Lower lobe of right lung (tissue), 2 donors: ENCODE measurements around the gene TMEM245. TPM values are rescaled to one million over a fixed set of nuclear protein-coding genes. Genes with fewer than 3 reads are reported as not detected.

Experiments
- ATAC-seq, 2 donors: fragments of 200-7000 bp; cut with Tn5 transposase; one replicate each; pipeline ENCODE4 v1.9.1; 2020 to 2022; ENCODE audit warnings: mild to moderate bottlenecking in 2 of 2, moderate library complexity in 2 of 2
- DNase-seq: peaks from one replicate; pipeline ENCODE4 v3.0.0-alpha.2; 2020
- H3K27ac ChIP-seq: fragments of 200-600 bp; one replicate; pipeline ENCODE4 v1.8.0; 2022
- H3K27me3 ChIP-seq: fragments of 200-600 bp; one replicate; pipeline ENCODE4 v1.8.0; 2022; ENCODE audit warnings: low read depth
- H3K36me3 ChIP-seq: fragments of 200-600 bp; one replicate; pipeline ENCODE4 v1.8.0; 2022; ENCODE audit warnings: mild to moderate bottlenecking
- H3K4me1 ChIP-seq: fragments of 200-600 bp; one replicate; pipeline ENCODE4 v1.8.0; 2022
- H3K4me3 ChIP-seq: fragments of 200-600 bp; one replicate; pipeline ENCODE4 v1.8.0; 2022; ENCODE audit warnings: mild to moderate bottlenecking
- H3K9me3 ChIP-seq: fragments of 200-600 bp; one replicate; pipeline ENCODE4 v1.8.0; 2022
- intact Hi-C: fragments of 100-400 bp; cut with DNase I; formaldehyde crosslinking; loops from one replicate; pipeline ENCODE4 v1.11.0; 2022
- total RNA-seq: library from RNA; stranded (reverse); fragmentation: NEBNext Ultra II Directional; extraction: Animal tissue kit (Norgen Biotek cat#: 25700); gene quantifications from one replicate; pipeline ENCODE4 v1.2.1, GENCODE V29; 2021
- TF ChIP-seq, protein P1 (sequence below): fragments of 200-600 bp; IDR thresholded peaks from one replicate; pipeline ENCODE4 v1.8.0; 2022; ENCODE audit warnings: antibody characterized with exemption, mild to moderate bottlenecking
- donor health status: DM: no; HTN: yes; CAD: no; lungs with severe emphysema.

TMEM245 gene
- total RNA-seq, 1 donor from 2014 or later, result 85.7 TPM

DNA sequence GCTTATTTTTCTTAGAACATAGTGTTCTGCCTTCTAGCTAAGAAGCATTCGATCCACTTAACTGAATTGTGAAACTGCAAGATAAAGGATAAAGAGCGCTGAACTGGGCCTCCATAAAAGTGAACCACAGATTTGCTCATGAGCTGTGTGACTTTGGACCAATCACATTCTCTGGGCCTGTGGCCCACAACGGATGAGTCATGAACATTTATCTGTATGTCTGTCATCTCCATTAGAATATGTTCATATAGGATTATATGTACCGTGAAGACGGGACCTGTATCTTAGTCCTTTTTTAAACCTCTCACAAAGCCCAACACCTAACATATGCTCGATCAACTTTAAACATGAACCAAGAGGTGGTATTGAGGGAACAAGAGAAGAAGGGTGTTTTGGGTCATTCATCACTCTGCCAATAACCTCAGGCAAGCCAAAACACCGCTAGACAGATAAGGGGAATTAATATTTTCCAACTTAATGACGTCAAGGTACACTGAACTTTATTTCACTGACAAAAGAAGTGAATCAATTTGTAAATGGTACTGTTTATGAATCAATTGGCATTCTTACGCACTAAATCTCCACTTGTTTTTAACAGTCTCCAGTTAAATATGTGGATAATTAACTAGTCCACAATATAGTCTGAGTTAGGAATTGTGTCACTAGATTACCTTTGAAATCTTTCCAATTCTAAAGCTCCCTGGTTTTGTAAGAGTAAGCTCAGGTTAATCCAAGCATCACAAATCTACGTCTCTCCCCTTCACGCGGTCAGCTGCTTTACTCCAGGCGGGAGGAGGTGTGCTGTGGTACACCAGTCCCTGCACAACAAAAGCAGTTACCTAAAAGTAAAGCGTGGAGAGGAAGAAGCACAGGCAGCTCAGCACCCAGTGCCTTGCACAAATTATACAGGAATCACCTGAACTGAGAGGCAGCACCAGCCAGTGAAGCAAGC is 1.6 kb downstream of the TMEM245 start:
- Histone ChIP-seq H3K36me3 (no peaks in the 10 kb centered on the region), H3K9me3 (no peaks in the 10 kb centered on the region), H3K4me3 (peak overlapping the region; percentile 89), H3K4me1 (peaks cover 55% of the 10 kb centered on the region), H3K27ac (peak overlapping the region; percentile 91), H3K27me3 (no peaks in the 10 kb centered on the region)
- ATAC-seq (peak in 1 of 2 donors; percentile 4), DNase-seq (no peak)
- intact Hi-C loops, result no loop called here
- TF ChIP-seq, protein P1, sequence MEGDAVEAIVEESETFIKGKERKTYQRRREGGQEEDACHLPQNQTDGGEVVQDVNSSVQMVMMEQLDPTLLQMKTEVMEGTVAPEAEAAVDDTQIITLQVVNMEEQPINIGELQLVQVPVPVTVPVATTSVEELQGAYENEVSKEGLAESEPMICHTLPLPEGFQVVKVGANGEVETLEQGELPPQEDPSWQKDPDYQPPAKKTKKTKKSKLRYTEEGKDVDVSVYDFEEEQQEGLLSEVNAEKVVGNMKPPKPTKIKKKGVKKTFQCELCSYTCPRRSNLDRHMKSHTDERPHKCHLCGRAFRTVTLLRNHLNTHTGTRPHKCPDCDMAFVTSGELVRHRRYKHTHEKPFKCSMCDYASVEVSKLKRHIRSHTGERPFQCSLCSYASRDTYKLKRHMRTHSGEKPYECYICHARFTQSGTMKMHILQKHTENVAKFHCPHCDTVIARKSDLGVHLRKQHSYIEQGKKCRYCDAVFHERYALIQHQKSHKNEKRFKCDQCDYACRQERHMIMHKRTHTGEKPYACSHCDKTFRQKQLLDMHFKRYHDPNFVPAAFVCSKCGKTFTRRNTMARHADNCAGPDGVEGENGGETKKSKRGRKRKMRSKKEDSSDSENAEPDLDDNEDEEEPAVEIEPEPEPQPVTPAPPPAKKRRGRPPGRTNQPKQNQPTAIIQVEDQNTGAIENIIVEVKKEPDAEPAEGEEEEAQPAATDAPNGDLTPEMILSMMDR, result no peak

DNA sequence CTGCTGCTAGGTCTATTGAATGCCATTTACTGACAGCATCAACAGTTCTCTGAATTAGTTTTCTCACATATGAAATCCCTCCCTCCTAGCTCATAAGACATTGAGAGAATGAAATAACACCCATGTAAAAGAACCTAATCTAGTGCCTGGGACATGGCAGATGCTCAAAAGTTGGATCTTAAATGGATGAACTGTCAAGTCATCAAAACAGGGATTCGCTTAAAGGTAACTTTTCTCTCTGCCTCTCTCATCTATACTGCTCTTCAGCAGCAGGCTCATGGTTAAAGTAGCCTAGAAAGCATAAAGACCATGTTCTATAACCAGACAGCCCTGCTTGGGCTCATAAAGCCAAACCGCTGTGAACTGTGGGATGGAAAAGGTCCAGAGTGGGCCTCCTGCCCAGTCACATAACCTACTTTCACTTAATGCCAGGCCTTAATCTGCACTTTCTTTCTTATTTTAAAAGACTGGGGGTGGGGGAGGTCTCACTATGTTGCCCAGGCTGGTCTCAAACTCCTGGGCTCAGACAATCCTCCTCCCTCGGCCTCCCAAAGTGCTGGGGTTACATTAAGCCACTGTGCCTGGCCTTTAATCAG is 3.7 kb downstream of the TMEM245 start:
- peak overlapping the region; percentile 7 for H3K27ac ChIP-seq

DNA sequence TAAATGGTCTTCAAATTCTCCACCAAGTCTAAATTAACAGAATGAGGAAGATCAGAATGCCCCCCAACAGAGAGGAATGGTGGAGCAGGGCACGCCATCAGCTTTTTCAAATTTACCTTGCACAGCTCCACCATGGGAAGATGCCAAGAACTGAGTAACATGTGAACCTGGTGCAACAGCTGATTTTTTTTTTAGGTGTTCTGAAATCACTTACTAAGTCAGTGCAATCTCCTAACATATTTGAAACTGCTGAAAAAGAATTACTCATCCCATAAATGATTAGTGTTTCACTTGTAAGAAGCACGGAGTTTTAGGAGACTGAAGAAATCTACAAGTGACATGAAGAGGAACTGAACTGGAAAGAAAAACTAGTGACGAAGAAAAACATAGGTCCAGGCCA is 5.1 kb downstream of the TMEM245 start:
- peaks cover 90% of the 10 kb centered on the region for H3K4me1 ChIP-seq

More for the DNA sequence above, 3.7 kb downstream of the TMEM245 start:
- no peaks in the 10 kb centered on the region for H3K36me3 ChIP-seq
- TF ChIP-seq, protein P1, result no peak
- ATAC-seq (no peak), DNase-seq (no peak)
- peaks cover 76% of the 10 kb centered on the region for H3K4me1 ChIP-seq
- intact Hi-C loops, result no loop called here
- H3K9me3 ChIP-seq, result no peaks in the 10 kb centered on the region
- H3K4me3 ChIP-seq, result no peak overlapping the region
- no peaks in the 10 kb centered on the region for H3K27me3 ChIP-seq

DNA sequence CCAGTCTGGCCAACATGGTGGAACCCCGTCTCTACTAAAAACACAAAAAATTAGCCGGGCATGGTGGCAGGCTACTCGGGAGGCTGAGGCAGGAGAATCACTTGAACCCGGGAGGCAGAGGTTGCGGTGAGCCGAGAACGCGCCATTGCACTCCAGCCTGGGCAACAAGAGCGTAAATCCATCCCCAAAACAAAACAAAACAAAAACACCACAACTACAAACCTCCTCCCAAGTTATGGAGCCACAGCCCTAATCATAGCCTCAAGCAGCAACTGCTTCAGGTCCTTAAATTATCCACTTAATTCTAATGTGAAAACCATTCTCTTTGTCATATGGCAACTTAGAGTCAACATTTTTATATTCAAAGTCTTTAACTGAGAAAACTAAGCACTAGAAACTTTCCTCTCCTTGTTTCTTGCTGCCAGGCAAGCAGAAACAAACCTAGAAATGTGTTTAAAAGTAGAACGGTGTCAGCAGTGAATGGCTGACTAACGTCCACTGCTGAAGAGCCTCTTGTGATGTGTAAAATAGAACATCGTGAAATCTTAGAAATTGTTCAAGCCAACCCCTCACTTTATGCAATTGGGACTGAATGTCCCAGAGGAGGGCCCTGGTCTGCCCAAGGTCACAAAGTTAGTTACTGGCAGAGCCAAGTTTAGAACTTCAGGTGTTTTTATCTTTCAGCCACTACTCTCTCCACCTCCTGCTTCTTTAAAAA is 5.7 kb downstream of the TMEM245 start:
- ATAC-seq, result peak; percentile 76 to 81
- TF ChIP-seq, protein P1, result no peak
- Histone ChIP-seq H3K27ac (peak overlapping the region; percentile 82), H3K27me3 (no peaks in the 10 kb centered on the region), H3K9me3 (no peaks in the 10 kb centered on the region), H3K36me3 (no peaks in the 10 kb centered on the region), H3K4me1 (peaks cover 95% of the 10 kb centered on the region), H3K4me3 (no peak overlapping the region)
- intact Hi-C loops, result no loop called here
- DNase-seq, result no peak

More for the DNA sequence above, 5.1 kb downstream of the TMEM245 start:
- Histone ChIP-seq H3K36me3 (no peaks in the 10 kb centered on the region), H3K27me3 (no peaks in the 10 kb centered on the region), H3K4me3 (no peak overlapping the region), H3K9me3 (no peaks in the 10 kb centered on the region), H3K27ac (peak overlapping the region; percentile 82)
- ATAC-seq, result no peak
- TF ChIP-seq, protein P1, result no peak
- intact Hi-C loops, result no loop called here
- no peak for DNase-seq

DNA sequence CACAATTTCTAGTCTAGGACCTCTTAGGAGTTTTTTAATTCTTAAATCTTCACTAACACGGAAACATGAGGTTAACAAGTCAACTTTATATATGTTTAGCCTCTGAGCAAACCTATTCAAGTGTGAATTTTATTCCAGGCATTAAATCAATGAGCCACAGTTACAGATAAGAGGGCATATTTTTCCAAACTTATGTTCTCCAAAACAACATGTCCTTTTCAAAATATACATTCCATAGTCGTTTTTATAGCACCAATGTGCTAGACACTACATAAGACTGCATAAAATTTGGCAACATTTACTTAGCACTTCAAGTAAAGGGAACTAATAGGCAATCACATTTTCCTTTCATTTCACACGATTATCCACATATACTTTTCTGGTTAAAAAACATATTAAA is 6.5 kb downstream of the TMEM245 start:
- no peaks in the 10 kb centered on the region for H3K36me3 ChIP-seq
- intact Hi-C loops, result no loop called here
- H3K9me3 ChIP-seq, result no peaks in the 10 kb centered on the region
- H3K27ac ChIP-seq, result peak overlapping the region; percentile 82
- TF ChIP-seq, protein P1, result no peak
- ATAC-seq, result no peak
- H3K4me3 ChIP-seq, result no peak overlapping the region
- H3K4me1 ChIP-seq, result peaks cover 96% of the 10 kb centered on the region
- no peaks in the 10 kb centered on the region for H3K27me3 ChIP-seq
- DNase-seq, result no peak
